Heart left ventricle (tissue), 13 donors: ENCODE data around the gene SLC18B1.

ENCODE experiments used
- POLR2A ChIP-seq, 2 donors: fragments of 450-650 bp; IDR thresholded peaks; one replicate each; pipeline ENCODE4 v1.6.1; 2017; ENCODE audit warnings: antibody characterized with exemption in 2 of 2, mild to moderate bottlenecking in 2 of 2, moderate library complexity in 2 of 2
- TF ChIP-seq, protein P1 (sequence below), 12 donors: fragments of 200-600 bp; sonication (generic) in 4 of 12; IDR thresholded peaks; one replicate each; pipeline versions ENCODE4 v1.5.0 to v1.8.0; 2018 to 2022; ENCODE audit warnings: antibody characterized with exemption in 12 of 12, mild to moderate bottlenecking in 5 of 12
- donor health status: ischemic (EF 13 %, LVEDD 7.1; RV severe dilation, severe dysfunction).
- donor health status: DM: no; HTN: yes; CAD: no.
- donor health status: DM: no; HTN: no; CAD: no.
- donor health status: ischemic (EF 25% LVEDD 6.9; RV normal size, moderate dysfunction).
- donor health status: ischemic (EF 25% LVEDD 5.7; RV mildly dilated, moderate dysfunction).
- donor health status: ischemic (EF 35%, LVEDD 5.7; RV mildly dilated, moderate dysfunction).
- donor health status: nonischemic (EF 11% LVEDD 7.7; RV severe dilation, severe dysfunction).
- donor health status: DM: yes; HTN: yes; CAD: no.
- donor health status: PGD.
- donor health status: ischemic (EF 29% LVEDD 5.4; RV normal size, mild dysfunction).
- donor health status: nonischemic (EF 23%, LVEDD 6.1; RV moderate dilation, normal function).

DNA sequence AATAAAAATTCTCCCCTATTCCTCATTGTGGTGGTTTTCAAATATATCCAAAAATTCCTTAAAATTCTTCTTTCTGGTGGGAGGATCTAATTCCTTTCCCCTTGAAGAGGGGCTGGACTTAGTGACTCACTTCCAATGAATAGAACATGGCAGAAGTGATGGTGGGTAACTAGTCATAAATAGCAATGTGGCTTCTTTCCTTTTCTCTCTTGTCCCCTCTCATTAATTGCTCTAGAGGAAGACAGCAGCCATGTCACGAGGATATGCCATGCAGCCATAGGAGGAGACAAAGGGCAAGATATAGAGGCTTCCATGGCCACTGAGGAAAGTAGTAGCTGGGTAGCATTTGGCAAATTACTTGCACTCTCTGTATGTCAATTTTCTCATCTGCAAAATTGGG lies 46.6 kb downstream of the SLC18B1 start:
- TF ChIP-seq, protein P1, sequence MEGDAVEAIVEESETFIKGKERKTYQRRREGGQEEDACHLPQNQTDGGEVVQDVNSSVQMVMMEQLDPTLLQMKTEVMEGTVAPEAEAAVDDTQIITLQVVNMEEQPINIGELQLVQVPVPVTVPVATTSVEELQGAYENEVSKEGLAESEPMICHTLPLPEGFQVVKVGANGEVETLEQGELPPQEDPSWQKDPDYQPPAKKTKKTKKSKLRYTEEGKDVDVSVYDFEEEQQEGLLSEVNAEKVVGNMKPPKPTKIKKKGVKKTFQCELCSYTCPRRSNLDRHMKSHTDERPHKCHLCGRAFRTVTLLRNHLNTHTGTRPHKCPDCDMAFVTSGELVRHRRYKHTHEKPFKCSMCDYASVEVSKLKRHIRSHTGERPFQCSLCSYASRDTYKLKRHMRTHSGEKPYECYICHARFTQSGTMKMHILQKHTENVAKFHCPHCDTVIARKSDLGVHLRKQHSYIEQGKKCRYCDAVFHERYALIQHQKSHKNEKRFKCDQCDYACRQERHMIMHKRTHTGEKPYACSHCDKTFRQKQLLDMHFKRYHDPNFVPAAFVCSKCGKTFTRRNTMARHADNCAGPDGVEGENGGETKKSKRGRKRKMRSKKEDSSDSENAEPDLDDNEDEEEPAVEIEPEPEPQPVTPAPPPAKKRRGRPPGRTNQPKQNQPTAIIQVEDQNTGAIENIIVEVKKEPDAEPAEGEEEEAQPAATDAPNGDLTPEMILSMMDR (IDR thresholded peaks at IDR 0.05): no peak
- no peak for TF ChIP-seq POLR2A (IDR thresholded peaks at IDR 0.05)
